HepG2 (cell line): ENCODE data around the gene GCLM. TPM values are rescaled to one million over a fixed set of nuclear protein-coding genes. Genes with fewer than 3 reads are reported as not detected.
A peak's percentile ranks its signal among the peaks of the same experiment; 100 is the strongest.

Experiments
- ATAC-seq: fragments of 200-7000 bp; cut with Tn5 transposase; 3 replicates; pipeline ENCODE4 v1.9.1; 2020; ENCODE audit warnings: mild to moderate bottlenecking, moderate library complexity
- BruUV-seq: library from RNA; stranded (reverse); fragments of 400-500 nt; replicated peaks from 2 replicates; lab custom pipeline; 2021; lab: Mats Ljungman, UMichigan
- CTCF ChIA-PET: fragments of 300-600 bp; formaldehyde crosslinking; extraction: SDS; loops from one replicate; lab custom pipeline; 2021; ENCODE audit warnings: low total read pairs, inconsistent platforms, low intra/inter-chr PET ratio; lab: Yijun Ruan, JAX
- POLR2A ChIA-PET: fragments of 350-600 bp; sonication (Branson Sonifier 250); formaldehyde crosslinking; loops from one replicate; lab custom pipeline; 2020; ENCODE audit warnings: antibody characterized with exemption, inconsistent platforms; lab: Yijun Ruan, JAX
- DNase-seq: peaks from one replicate; pipeline ENCODE4 v3.0.0-alpha.2; 2015; ENCODE audit warnings: low spot score
- FAIRE-seq: peaks from 3 replicates; lab custom pipeline; 2011; peaks lifted over from hg19 to GRCh38; lab: Jason Lieb, UNC
- H2AFZ ChIP-seq: one replicate; pipeline ENCODE4 v1.6.1; 2011; ENCODE audit warnings: low read length, inconsistent platforms
- H3K27ac ChIP-seq: fragments of 300-600 bp; 3 replicates; pipeline ENCODE4 v1.8.0; 2011; ENCODE audit warnings: mixed run types, mild to moderate bottlenecking, mixed read lengths, low read length, inconsistent platforms; ENCODE audit not compliant: insufficient read depth; ENCODE audit errors: extremely low read length
- H3K27me3 ChIP-seq, 2 experiments: fragments of 200-600 bp in 1 of 2; 2 replicates in 1 of 2; 3 replicates in 1 of 2; pipeline versions ENCODE4 v1.6.0 to v1.8.0; 2011; ENCODE audit warnings: low read length in 2 of 2, mild to moderate bottlenecking in 2 of 2, moderate library complexity in 2 of 2, inconsistent platforms in 1 of 2; ENCODE audit not compliant: insufficient read depth in 2 of 2, control insufficient read depth in 1 of 2
- H3K36me3 ChIP-seq, 2 experiments: fragments of 200-600 bp in 1 of 2; replicated peaks in 1 of 2; 2 replicates in 1 of 2; 3 replicates in 1 of 2; pipeline versions ENCODE4 v1.5.1 to v1.8.0; 2011; ENCODE audit warnings: low read length in 2 of 2, inconsistent platforms in 1 of 2; ENCODE audit not compliant: insufficient read depth in 2 of 2, control insufficient read depth in 1 of 2
- H3K4me1 ChIP-seq: 2 replicates; pipeline ENCODE4 v1.5.1; 2012; ENCODE audit warnings: low read length, inconsistent platforms; ENCODE audit not compliant: insufficient read depth
- H3K4me2 ChIP-seq: 2 replicates; pipeline ENCODE4 v1.6.0; 2011; ENCODE audit warnings: low read depth, low read length, inconsistent platforms
- H3K4me3 ChIP-seq, 3 experiments: fragments of 200-600 bp in 1 of 3; sonication (generic), shearing (Covaris generic) in 1 of 3; replicated peaks in 1 of 3; 2 replicates each; pipeline ENCODE4 v1.5.1; 2011 to 2016; ENCODE audit warnings: low read length in 3 of 3, inconsistent platforms in 2 of 3, low read depth in 2 of 3, mild to moderate bottlenecking in 2 of 3, control low read depth in 1 of 3, mixed read lengths in 1 of 3; ENCODE audit not compliant: insufficient read depth in 1 of 3
- H3K79me2 ChIP-seq: one replicate; pipeline ENCODE4 v1.6.1; 2011; ENCODE audit warnings: low read length, inconsistent platforms; ENCODE audit not compliant: insufficient read depth
- H3K9ac ChIP-seq: 2 replicates; pipeline ENCODE4 v1.6.0; 2011; ENCODE audit warnings: mild to moderate bottlenecking, low read depth, low read length, inconsistent platforms; ENCODE audit not compliant: insufficient read depth
- H3K9me3 ChIP-seq: 2 replicates; pipeline ENCODE4 v1.5.1; 2012; ENCODE audit warnings: mild to moderate bottlenecking, low read length
- H4K20me1 ChIP-seq: 2 replicates; pipeline ENCODE4 v1.6.0; 2011; ENCODE audit warnings: inconsistent platforms, mild to moderate bottlenecking, low read length, moderate library complexity; ENCODE audit not compliant: insufficient read depth
- CCAR2 ChIP-seq: fragments of 200-400 bp; formaldehyde crosslinking; optimal IDR thresholded peaks from 2 replicates; pipeline ENCODE3; 2018; ENCODE audit warnings: low read depth, mild to moderate bottlenecking, low read length, moderate library complexity
- CEBPB ChIP-seq: IDR thresholded peaks from 2 replicates; pipeline ENCODE4 v1.6.1; 2011; ENCODE audit warnings: low read depth, low read length, improper control_type of control experiment, borderline replicate concordance
- CENPT ChIP-seq: sonication (generic); formaldehyde crosslinking; IDR thresholded peaks from 2 replicates; pipeline ENCODE4 v1.8.0; 2022; ENCODE audit warnings: low read depth, mild to moderate bottlenecking, moderate library complexity, missing genetic modification reagents
- EP300 ChIP-seq, 3 experiments: sonication (generic) in 1 of 3; formaldehyde crosslinking in 1 of 3; IDR thresholded peaks; 2 replicates each; pipeline versions ENCODE4 v1.5.1 to v1.6.1; 2011 to 2020; ENCODE audit warnings: low read depth in 2 of 3, low read length in 2 of 3, borderline replicate concordance in 1 of 3, improper control_type of control experiment in 1 of 3, mild to moderate bottlenecking in 1 of 3, missing genetic modification reagents in 1 of 3, moderate library complexity in 1 of 3
- FOSL2 ChIP-seq: sonication (generic); formaldehyde crosslinking; IDR thresholded peaks from 2 replicates; pipeline ENCODE4 v1.4.0; 2020; ENCODE audit warnings: missing genetic modification reagents
- FOXP1 ChIP-seq, 2 experiments: fragments of 450-650 bp in 1 of 2; IDR thresholded peaks; 2 replicates each; pipeline ENCODE4 v1.6.1; 2017 to 2018; ENCODE audit warnings: antibody characterized with exemption in 1 of 2
- HDAC1 ChIP-seq: sonication (generic); formaldehyde crosslinking; IDR thresholded peaks from 2 replicates; pipeline ENCODE4 v1.5.1; 2020; ENCODE audit warnings: mild to moderate bottlenecking, missing genetic modification reagents
- HNF4A ChIP-seq: sonication (generic); formaldehyde crosslinking; IDR thresholded peaks from 2 replicates; pipeline ENCODE4 v1.4.0; 2020; ENCODE audit warnings: missing genetic modification reagents
- KDM2A ChIP-seq: sonication (generic); formaldehyde crosslinking; IDR thresholded peaks from 2 replicates; pipeline ENCODE4 v1.4.0; 2020; ENCODE audit warnings: low read depth, missing genetic modification reagents, borderline replicate concordance
- MIXL1 ChIP-seq: IDR thresholded peaks from 2 replicates; pipeline ENCODE4 v1.6.1; 2016
- MNT ChIP-seq: fragments of 450-650 bp; IDR thresholded peaks from 2 replicates; pipeline ENCODE4 v1.6.1; 2016
- RARG ChIP-seq: sonication (generic); formaldehyde crosslinking; IDR thresholded peaks from 2 replicates; pipeline ENCODE4 v1.4.0; 2020; ENCODE audit warnings: low read depth, mild to moderate bottlenecking, missing genetic modification reagents
- SNAPC2 ChIP-seq: sonication (generic); formaldehyde crosslinking; IDR thresholded peaks from 2 replicates; pipeline ENCODE4 v1.8.1; 2022; ENCODE audit warnings: mild to moderate bottlenecking, missing genetic modification reagents
- TAF15 ChIP-seq: fragments of 200-400 bp; formaldehyde crosslinking; IDR thresholded peaks from one replicate; pipeline ENCODE4 v1.6.1; 2018; ENCODE audit warnings: mild to moderate bottlenecking, low read depth, low read length; ENCODE audit not compliant: poor library complexity, severe bottlenecking
- TEAD3 ChIP-seq: optimal IDR thresholded peaks from 2 replicates; pipeline ENCODE3; 2016; ENCODE audit warnings: borderline replicate concordance
- ZFP1 ChIP-seq: IDR thresholded peaks from 2 replicates; pipeline ENCODE4 v1.6.1; 2016
- ZKSCAN8 ChIP-seq: IDR thresholded peaks from 2 replicates; pipeline ENCODE4 v1.6.1; 2016; ENCODE audit warnings: borderline replicate concordance, missing genetic modification reagents, missing compliant biosample characterization
- ZNF317 ChIP-seq: sonication (generic); formaldehyde crosslinking; IDR thresholded peaks from 2 replicates; pipeline ENCODE4 v1.5.0; 2020; ENCODE audit warnings: mild to moderate bottlenecking, missing genetic modification reagents
- ZNF841 ChIP-seq: sonication (generic); formaldehyde crosslinking; IDR thresholded peaks from 2 replicates; pipeline ENCODE4 v1.8.1; 2023; ENCODE audit warnings: missing genetic modification reagents, borderline replicate concordance
- WGBS: methylation state at CpG from one replicate; pipeline ENCODE4 v1.1.6; 2017; ENCODE audit warnings: low lambda C conversion rate; 5-methylcytosine and 5-hydroxymethylcytosine counted together
- in situ Hi-C: cut with HindIII; loops from 2 replicates; pipeline ENCODE4 v1.10.0; 2017; ENCODE audit warnings: low pct_unique_long_range_greater_than_20kb; ENCODE audit not compliant: extremely low pct_ligation_motif_present
- intact Hi-C: fragments of 100-400 bp; cut with micrococcal nuclease; formaldehyde crosslinking; loops from one replicate; pipeline ENCODE4 v1.10.0; 2022; ENCODE audit not compliant: unreplicated experiment
- polyA plus RNA-seq, 8 experiments: library from polyadenylated mRNA; depleted of rRNA in 3 of 8; stranded (reverse) in 7 of 8; unstranded in 1 of 8; fragments of >200 nt; fragmentation: Illumina TruSeq in 4 of 8; extraction: Trizol in 4 of 8; gene quantifications; 2 replicates each; pipeline versions ENCODE4 v1.2.1 to v1.2.3, GENCODE V29; 2011 to 2016; ENCODE audit warnings: low read depth in 4 of 8, missing spikeins in 1 of 8, mixed read lengths in 1 of 8; ENCODE audit not compliant: insufficient read depth in 1 of 8
- total RNA-seq, 5 experiments: library from RNA; depleted of rRNA; stranded (reverse); fragments of >200 nt; fragmentation: Illumina TruSeq; extraction: Trizol; gene quantifications; 2 replicates each; pipeline ENCODE4 v1.2.3, GENCODE V29; 2016; ENCODE audit warnings: low read depth in 1 of 5
- TF ChIP-seq, protein P1 (sequence below): sonication (generic); formaldehyde crosslinking; IDR thresholded peaks from 2 replicates; pipeline ENCODE4 v1.8.0; 2022; ENCODE audit warnings: mild to moderate bottlenecking, missing genetic modification reagents, moderate library complexity
- TF ChIP-seq, protein P2 (sequence below): sonication (generic); formaldehyde crosslinking; IDR thresholded peaks from 2 replicates; pipeline ENCODE4 v1.5.0; 2020; ENCODE audit warnings: missing genetic modification reagents

Gene GCLM
- total and polyA plus RNA-seq, 2 of the 13 experiments (the other 11 are each of a cell fraction or from before 2014, with no cell fraction given), result 8.7 to 29.9 TPM

GRCh38 chr1:93905734-93906133 lies 3.5 kb downstream of the GCLM start:
- peak; percentile 67 for DNase-seq
- ChIA-PET POLR2A (no interaction called here), CTCF (no interaction called here)
- peak; percentile 20; the same call in 2 of the 3 replicates for ATAC-seq
- H4K20me1 ChIP-seq, result peaks cover 10% of the 10 kb centered on the region; the same call in 1 of the 2 replicates
- peak overlapping the region; percentile 45 for H3K27ac ChIP-seq
- H3K79me2 ChIP-seq, result peaks cover 57% of the 10 kb centered on the region
- no peak overlapping the region for H3K9ac ChIP-seq
- BruUV-seq, result no TSS peak
- no peaks in the 10 kb centered on the region for H3K9me3 ChIP-seq
- peak overlapping the region; percentile 99 for H3K4me2 ChIP-seq
- no peak overlapping the region for H2AFZ ChIP-seq
- no peak for FAIRE-seq
- in situ Hi-C loops, result no loop called here
- intact Hi-C loops, result loop anchor here (10.0 kb wide), 1 partner anchor 429 kb away; no protein-coding TSS in a partner anchor
- peaks cover 0 to 6% of the 10 kb centered on the region in 2 experiments; a peak in 2 of 5 replicates for H3K36me3 ChIP-seq
- no peaks in the 10 kb centered on the region; a peak in 1 of 5 replicates for H3K27me3 ChIP-seq
- 51% methylated on average over 2 of the region's 2 CpGs for WGBS
- peaks cover 54% of the 10 kb centered on the region for H3K4me1 ChIP-seq
- H3K4me3 ChIP-seq, result peak overlapping the region in 1 of 3 experiments; percentile 30; a peak in 1 of 6 replicates
- TF ChIP-seq ZFP1 (CRISPR knock-in tag) (peak; percentile 30; the same call in 1 of the 2 replicates), CCAR2 (no peak), MNT (no peak), TEAD3 (peak; percentile 85), ZKSCAN8 (CRISPR knock-in tag) (0 out of 2 replicates have a peak, but pooled peaks have one; percentile 33), CEBPB (peak; percentile 64; the same call in 1 of the 2 replicates), FOSL2 (CRISPR knock-in tag) (peak; percentile 41; the same call in 1 of the 2 replicates), KDM2A (no peak), RARG (CRISPR knock-in tag) (no peak), HNF4A (CRISPR knock-in tag) (peak; percentile 55), MIXL1 (CRISPR knock-in tag) (peak; percentile 88), HDAC1 (CRISPR knock-in tag) (peak; percentile 67; the same call in 1 of the 2 replicates), TAF15 (no peak), FOXP1 (IDR thresholded peaks at IDR 0.05) (no peak), FOXP1 (CRISPR knock-in tag; IDR thresholded peaks at IDR 0.05) (peak; percentile 64; the same call in 1 of the 2 replicates), CENPT (CRISPR knock-in tag) (no peak), SNAPC2 (0 out of 2 replicates have a peak, but pooled peaks have one; percentile 46), EP300 (IDR thresholded peaks at IDR 0.05; ENCODE audit: low read depth in 2 of 2, low read length in 2 of 2) (peak in 1 of 2 experiments; percentile 63; a peak in 2 of 4 replicates), EP300 (CRISPR knock-in tag; IDR thresholded peaks at IDR 0.05; ENCODE audit: borderline replicate concordance) (no peak), ZNF317 (peak; percentile 81; the same call in 1 of the 2 replicates), ZNF841 (CRISPR knock-in tag) (no peak)
- TF ChIP-seq, protein P1, sequence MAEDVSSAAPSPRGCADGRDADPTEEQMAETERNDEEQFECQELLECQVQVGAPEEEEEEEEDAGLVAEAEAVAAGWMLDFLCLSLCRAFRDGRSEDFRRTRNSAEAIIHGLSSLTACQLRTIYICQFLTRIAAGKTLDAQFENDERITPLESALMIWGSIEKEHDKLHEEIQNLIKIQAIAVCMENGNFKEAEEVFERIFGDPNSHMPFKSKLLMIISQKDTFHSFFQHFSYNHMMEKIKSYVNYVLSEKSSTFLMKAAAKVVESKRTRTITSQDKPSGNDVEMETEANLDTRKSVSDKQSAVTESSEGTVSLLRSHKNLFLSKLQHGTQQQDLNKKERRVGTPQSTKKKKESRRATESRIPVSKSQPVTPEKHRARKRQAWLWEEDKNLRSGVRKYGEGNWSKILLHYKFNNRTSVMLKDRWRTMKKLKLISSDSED (CRISPR knock-in tag), result no peak
- TF ChIP-seq, protein P2, sequence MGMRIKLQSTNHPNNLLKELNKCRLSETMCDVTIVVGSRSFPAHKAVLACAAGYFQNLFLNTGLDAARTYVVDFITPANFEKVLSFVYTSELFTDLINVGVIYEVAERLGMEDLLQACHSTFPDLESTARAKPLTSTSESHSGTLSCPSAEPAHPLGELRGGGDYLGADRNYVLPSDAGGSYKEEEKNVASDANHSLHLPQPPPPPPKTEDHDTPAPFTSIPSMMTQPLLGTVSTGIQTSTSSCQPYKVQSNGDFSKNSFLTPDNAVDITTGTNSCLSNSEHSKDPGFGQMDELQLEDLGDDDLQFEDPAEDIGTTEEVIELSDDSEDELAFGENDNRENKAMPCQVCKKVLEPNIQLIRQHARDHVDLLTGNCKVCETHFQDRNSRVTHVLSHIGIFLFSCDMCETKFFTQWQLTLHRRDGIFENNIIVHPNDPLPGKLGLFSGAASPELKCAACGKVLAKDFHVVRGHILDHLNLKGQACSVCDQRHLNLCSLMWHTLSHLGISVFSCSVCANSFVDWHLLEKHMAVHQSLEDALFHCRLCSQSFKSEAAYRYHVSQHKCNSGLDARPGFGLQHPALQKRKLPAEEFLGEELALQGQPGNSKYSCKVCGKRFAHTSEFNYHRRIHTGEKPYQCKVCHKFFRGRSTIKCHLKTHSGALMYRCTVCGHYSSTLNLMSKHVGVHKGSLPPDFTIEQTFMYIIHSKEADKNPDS (CRISPR knock-in tag), result no peak
